ENCODE data around the gene ENOX1.

Gene ENOX1

DNA sequence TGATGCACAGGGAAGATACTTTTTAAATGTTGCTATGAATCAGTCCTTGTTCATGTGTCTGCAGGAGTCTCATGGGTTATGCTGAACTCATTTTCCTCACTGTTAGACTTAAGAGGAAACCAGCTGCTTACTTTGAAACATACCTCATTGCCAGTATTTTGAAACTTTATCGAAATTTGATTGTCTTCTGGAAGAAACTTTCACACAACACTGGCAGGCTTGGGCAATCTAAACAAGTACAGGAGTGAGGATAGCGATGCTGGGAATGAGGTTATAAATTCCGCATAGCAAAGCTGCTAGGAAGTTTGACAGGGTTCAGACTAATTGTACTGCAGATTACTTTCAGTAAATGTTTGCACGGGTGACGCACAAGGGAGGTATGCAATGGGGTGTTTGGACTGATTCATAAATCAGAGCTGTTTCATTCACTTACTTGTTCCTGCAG, 517.7 kb downstream of the ENOX1 start:
- H3K4me3 ChIP-seq: no peak overlapping the region

GRCh38 chr13:43268632-43269031, 518.1 kb downstream of the ENOX1 start:
- Histone ChIP-seq H4K20me1 (no peaks in the 10 kb centered on the region), H3K4me1 (no peaks in the 10 kb centered on the region), H3K4me3 (no peak overlapping the region), H3K9me3 (no peaks in the 10 kb centered on the region), H3K27ac (no peak overlapping the region), H3K9ac (no peak overlapping the region), H3K36me3 (no peaks in the 10 kb centered on the region), H3K4me2 (no peak overlapping the region), H3K27me3 (no peaks in the 10 kb centered on the region)
- TF ChIP-seq Cebpa-rat (IDR thresholded peaks at IDR 0.05): no peak

More for the DNA sequence above, 517.7 kb downstream of the ENOX1 start:
- Histone ChIP-seq H3K9me3 (no peaks in the 10 kb centered on the region), H3K4me1 (no peaks in the 10 kb centered on the region), H4K20me1 (no peaks in the 10 kb centered on the region), H3K36me3 (no peaks in the 10 kb centered on the region), H3K9ac (no peak overlapping the region), H3K27ac (no peak overlapping the region), H3K4me2 (no peak overlapping the region), H3K27me3 (no peaks in the 10 kb centered on the region)
- TF ChIP-seq Cebpa-rat (IDR thresholded peaks at IDR 0.05): no peak

GRCh38 chr13:43267916-43268315, 518.9 kb downstream of the ENOX1 start:
- Histone ChIP-seq H3K27ac (no peak overlapping the region), H3K36me3 (no peaks in the 10 kb centered on the region), H3K4me3 (no peak overlapping the region), H3K4me2 (no peak overlapping the region), H4K20me1 (no peaks in the 10 kb centered on the region), H3K27me3 (no peaks in the 10 kb centered on the region), H3K4me1 (no peaks in the 10 kb centered on the region), H3K9me3 (no peaks in the 10 kb centered on the region), H3K9ac (no peak overlapping the region)
- no peak for TF ChIP-seq Cebpa-rat (IDR thresholded peaks at IDR 0.05)

- H3K9ac ChIP-seq: no peak overlapping the region
- H4K20me1 ChIP-seq: no peaks in the 10 kb centered on the region
- H3K4me3 ChIP-seq: no peak overlapping the region
- H3K27ac ChIP-seq: no peak overlapping the region
- no peak for TF ChIP-seq Cebpa-rat (IDR thresholded peaks at IDR 0.05)
- no peaks in the 10 kb centered on the region for H3K27me3 ChIP-seq
- no peaks in the 10 kb centered on the region for H3K9me3 ChIP-seq
- H3K4me1 ChIP-seq: no peaks in the 10 kb centered on the region
- H3K4me2 ChIP-seq: no peak overlapping the region
- H3K36me3 ChIP-seq: no peaks in the 10 kb centered on the region
Measured at GRCh38 chr13:43266936-43267615, 519.7 kb downstream of the ENOX1 start.

GRCh38 chr13:43265028-43265427, 521.7 kb downstream of the ENOX1 start:
- no peaks in the 10 kb centered on the region for H3K9me3 ChIP-seq
- H3K4me2 ChIP-seq: no peak overlapping the region
- H3K36me3 ChIP-seq: no peaks in the 10 kb centered on the region
- no peak for TF ChIP-seq Cebpa-rat (IDR thresholded peaks at IDR 0.05)
- H3K9ac ChIP-seq: no peak overlapping the region
- H3K27me3 ChIP-seq: no peaks in the 10 kb centered on the region
- H3K27ac ChIP-seq: no peak overlapping the region
- no peaks in the 10 kb centered on the region for H4K20me1 ChIP-seq
- no peaks in the 10 kb centered on the region for H3K4me1 ChIP-seq
- H3K4me3 ChIP-seq: no peak overlapping the region

- no peak overlapping the region for H3K27ac ChIP-seq
Measured at GRCh38 chr13:43264458-43264857, 522.3 kb downstream of the ENOX1 start.

GRCh38 chr13:43263047-43263446, 523.7 kb downstream of the ENOX1 start:
- Histone ChIP-seq H4K20me1 (no peaks in the 10 kb centered on the region), H3K9ac (no peak overlapping the region), H3K4me3 (no peak overlapping the region), H3K9me3 (no peaks in the 10 kb centered on the region), H3K4me1 (no peaks in the 10 kb centered on the region), H3K27ac (no peak overlapping the region), H3K4me2 (no peak overlapping the region), H3K27me3 (no peaks in the 10 kb centered on the region), H3K36me3 (no peaks in the 10 kb centered on the region)
- TF ChIP-seq Cebpa-rat (IDR thresholded peaks at IDR 0.05): no peak

More at GRCh38 chr13:43264458-43264857, 522.3 kb downstream of the ENOX1 start:
- H3K4me3 ChIP-seq: no peak overlapping the region
- H4K20me1 ChIP-seq: no peaks in the 10 kb centered on the region
- H3K9ac ChIP-seq: no peak overlapping the region
- H3K4me2 ChIP-seq: no peak overlapping the region
- H3K4me1 ChIP-seq: no peaks in the 10 kb centered on the region
- no peaks in the 10 kb centered on the region for H3K27me3 ChIP-seq
- no peaks in the 10 kb centered on the region for H3K9me3 ChIP-seq
- no peak for TF ChIP-seq Cebpa-rat (IDR thresholded peaks at IDR 0.05)
- no peaks in the 10 kb centered on the region for H3K36me3 ChIP-seq

DNA sequence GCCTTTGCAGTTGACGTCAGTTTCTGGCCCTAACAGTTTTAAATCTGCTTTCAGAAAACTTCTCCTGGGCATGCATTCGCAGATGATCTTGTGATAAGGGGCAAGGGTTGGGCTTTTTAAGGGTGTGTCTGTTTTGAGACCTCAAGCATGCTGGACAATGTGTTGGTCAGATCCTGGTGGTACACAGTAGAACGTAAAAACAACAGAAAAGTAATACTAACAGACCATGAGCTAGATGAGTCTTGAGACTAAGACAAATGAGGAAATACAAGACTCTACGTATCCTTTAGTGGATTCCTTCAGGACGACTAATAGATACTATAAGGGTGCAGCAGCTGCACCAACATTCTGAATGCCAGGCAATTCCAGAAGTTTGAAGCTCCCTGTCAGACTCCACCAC, 525.8 kb downstream of the ENOX1 start:
- H3K36me3 ChIP-seq: no peaks in the 10 kb centered on the region
- H3K27me3 ChIP-seq: no peaks in the 10 kb centered on the region
- no peaks in the 10 kb centered on the region for H3K4me1 ChIP-seq
- no peak overlapping the region for H3K27ac ChIP-seq
- no peak overlapping the region for H3K4me2 ChIP-seq
- H3K9me3 ChIP-seq: no peaks in the 10 kb centered on the region
- no peak overlapping the region for H3K9ac ChIP-seq
- H4K20me1 ChIP-seq: no peaks in the 10 kb centered on the region
- H3K4me3 ChIP-seq: no peak overlapping the region
- no peak for TF ChIP-seq Cebpa-rat (IDR thresholded peaks at IDR 0.05)

- H3K36me3 ChIP-seq: no peaks in the 10 kb centered on the region
- H3K27me3 ChIP-seq: no peaks in the 10 kb centered on the region
- no peaks in the 10 kb centered on the region for H4K20me1 ChIP-seq
- no peak overlapping the region for H3K4me3 ChIP-seq
- no peaks in the 10 kb centered on the region for H3K4me1 ChIP-seq
- H3K9ac ChIP-seq: no peak overlapping the region
- TF ChIP-seq Cebpa-rat (IDR thresholded peaks at IDR 0.05): no peak
- H3K9me3 ChIP-seq: no peaks in the 10 kb centered on the region
- no peak overlapping the region for H3K4me2 ChIP-seq
- H3K27ac ChIP-seq: no peak overlapping the region
Measured at GRCh38 chr13:43258771-43259170, 528.0 kb downstream of the ENOX1 start.

- Histone ChIP-seq H3K4me2 (no peak overlapping the region), H3K27me3 (no peaks in the 10 kb centered on the region), H3K9me3 (no peaks in the 10 kb centered on the region), H3K9ac (no peak overlapping the region), H3K36me3 (no peaks in the 10 kb centered on the region), H3K27ac (no peak overlapping the region), H3K4me3 (no peak overlapping the region), H4K20me1 (no peaks in the 10 kb centered on the region), H3K4me1 (no peaks in the 10 kb centered on the region)
- no peak for TF ChIP-seq Cebpa-rat (IDR thresholded peaks at IDR 0.05)
Measured at GRCh38 chr13:43257765-43258164, 529.0 kb downstream of the ENOX1 start.

GRCh38 chr13:43251961-43252360, 534.8 kb downstream of the ENOX1 start:
- Histone ChIP-seq H4K20me1 (no peaks in the 10 kb centered on the region), H3K27me3 (no peaks in the 10 kb centered on the region), H3K27ac (no peak overlapping the region), H3K36me3 (no peaks in the 10 kb centered on the region), H3K9me3 (no peaks in the 10 kb centered on the region), H3K4me2 (no peak overlapping the region), H3K4me1 (no peaks in the 10 kb centered on the region), H3K9ac (no peak overlapping the region), H3K4me3 (no peak overlapping the region)
- TF ChIP-seq Cebpa-rat (IDR thresholded peaks at IDR 0.05): no peak
